Measurements from ENCODE around the gene STOX1. TPM values are rescaled to one million over a fixed set of nuclear protein-coding genes. Genes with fewer than 3 reads are reported as not detected.
"Not testable (repeated sequence)": the region's sequence is repeated elsewhere in the genome, so short reads cannot be mapped to it uniquely, and the experiment has no call there.

Gene STOX1
- total RNA-seq, 2 experiments from 2014 or later = 0.31 to 0.67 TPM

GRCh38 chr10:68848806-68849205 is 21.5 kb downstream of the STOX1 start:
- POLR2A ChIA-PET = no interaction called here
- H3K4me1 Mint-ChIP-seq = no peaks in the 10 kb centered on the region
- no peak for ATAC-seq (ENCODE audit: low read depth)
- H3K4me3 Mint-ChIP-seq = no peak overlapping the region
- DNase-seq = no peak
- H3K9me3 Mint-ChIP-seq = no peaks in the 10 kb centered on the region
- no peaks in the 10 kb centered on the region for H3K27me3 Mint-ChIP-seq
- H3K27ac Mint-ChIP-seq = no peak overlapping the region
- H3K36me3 Mint-ChIP-seq = no peaks in the 10 kb centered on the region

DNA sequence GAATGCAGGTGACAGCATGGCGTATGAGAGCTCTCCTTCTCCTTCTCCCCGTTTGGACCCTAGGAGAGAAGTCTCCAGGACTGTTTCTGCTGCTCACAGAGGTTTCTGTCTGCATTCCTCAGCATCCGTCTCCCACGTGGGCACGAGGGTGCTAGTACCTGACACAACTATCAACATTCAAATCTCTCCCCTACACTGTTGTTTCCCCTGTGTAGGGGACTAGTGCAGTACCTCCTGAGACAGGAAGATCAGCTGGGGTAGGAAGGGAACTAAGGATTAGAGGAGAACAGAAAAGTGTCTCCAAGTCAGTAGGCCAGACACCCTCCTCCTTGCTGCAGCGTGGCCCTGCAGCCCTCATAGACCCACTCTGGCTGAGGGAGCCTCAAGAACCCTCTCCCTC is 29.0 kb downstream of the STOX1 start:
- ATAC-seq (ENCODE audit: low read depth) (no peak), DNase-seq (no peak)
- Mint-ChIP-seq H3K27ac (no peak overlapping the region), H3K4me3 (no peak overlapping the region), H3K36me3 (peaks cover 3% of the 10 kb centered on the region), H3K9me3 (peaks cover 10% of the 10 kb centered on the region), H3K27me3 (no peaks in the 10 kb centered on the region), H3K4me1 (no peaks in the 10 kb centered on the region)
- POLR2A ChIA-PET = interaction anchor here (0.8 kb wide), 1 partner anchor 43 kb away, joined by 3 read pairs; no protein-coding TSS in a partner anchor

GRCh38 chr10:68857005-68857404 is 29.7 kb downstream of the STOX1 start:
- no peak overlapping the region for H3K4me3 Mint-ChIP-seq
- ATAC-seq (ENCODE audit: low read depth) (no peak), DNase-seq (no peak)
- peaks cover 3% of the 10 kb centered on the region for H3K36me3 Mint-ChIP-seq
- no peaks in the 10 kb centered on the region for H3K27me3 Mint-ChIP-seq
- no peak overlapping the region for H3K27ac Mint-ChIP-seq
- POLR2A ChIA-PET = interaction anchor here (0.8 kb wide), 1 partner anchor 42 kb away, joined by 3 read pairs; no protein-coding TSS in a partner anchor
- no peaks in the 10 kb centered on the region for H3K4me1 Mint-ChIP-seq
- peaks cover 15% of the 10 kb centered on the region for H3K9me3 Mint-ChIP-seq

DNA sequence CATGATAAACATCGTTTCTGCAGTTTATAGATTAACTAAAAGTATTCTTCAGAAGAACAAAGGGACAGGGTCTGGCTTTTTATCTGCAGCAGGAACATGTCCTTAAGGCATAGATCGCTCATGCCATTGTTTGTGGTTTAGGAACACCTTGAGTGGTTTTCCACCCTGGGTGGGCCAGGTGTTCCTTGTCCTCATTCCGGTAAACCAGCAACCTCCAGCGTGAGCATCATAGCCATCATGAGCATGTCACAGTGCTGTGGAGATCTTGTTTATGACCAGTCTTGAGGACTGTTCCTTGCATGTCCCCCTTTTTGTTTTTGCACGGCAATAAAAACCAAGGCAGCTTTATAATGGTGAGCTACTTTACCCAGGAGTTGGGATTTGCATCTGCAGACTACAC is 33.9 kb downstream of the STOX1 start:
- no peaks in the 10 kb centered on the region for H3K4me1 Mint-ChIP-seq
- H3K9me3 Mint-ChIP-seq = peaks cover 27% of the 10 kb centered on the region
- H3K4me3 Mint-ChIP-seq = no peak overlapping the region
- ATAC-seq (ENCODE audit: low read depth) = no peak
- DNase-seq = no peak
- H3K27ac Mint-ChIP-seq = no peak overlapping the region
- POLR2A ChIA-PET = no interaction called here
- peaks cover 3% of the 10 kb centered on the region for H3K36me3 Mint-ChIP-seq
- no peaks in the 10 kb centered on the region for H3K27me3 Mint-ChIP-seq

DNA sequence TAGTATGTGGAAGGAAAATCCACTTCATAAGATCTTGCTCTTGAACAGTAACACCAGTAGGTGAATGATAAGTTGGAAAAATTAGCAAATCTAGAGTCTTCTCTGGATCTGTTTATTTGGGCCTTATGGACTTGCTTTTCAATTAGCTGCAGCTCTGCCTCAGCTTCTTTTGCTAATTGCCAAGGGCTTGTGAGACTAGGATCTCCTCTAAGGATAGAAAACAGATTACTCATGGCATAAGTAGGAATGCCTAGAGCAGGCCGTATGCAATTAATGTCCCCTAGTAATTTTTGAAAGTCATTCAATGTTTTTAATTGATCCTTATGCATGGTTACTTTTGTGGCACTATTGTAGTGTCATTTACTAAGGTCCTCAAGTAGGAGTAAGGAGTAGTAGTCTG is 37.3 kb downstream of the STOX1 start:
- no peak overlapping the region for H3K27ac Mint-ChIP-seq
- H3K9me3 Mint-ChIP-seq = peaks cover 30% of the 10 kb centered on the region
- no peaks in the 10 kb centered on the region for H3K4me1 Mint-ChIP-seq
- DNase-seq (no peak), ATAC-seq (ENCODE audit: low read depth) (no peak)
- H3K36me3 Mint-ChIP-seq = peaks cover 3% of the 10 kb centered on the region
- H3K4me3 Mint-ChIP-seq = no peak overlapping the region
- POLR2A ChIA-PET = no interaction called here
- H3K27me3 Mint-ChIP-seq = no peaks in the 10 kb centered on the region

GRCh38 chr10:68868173-68868572 is 40.8 kb downstream of the STOX1 start:
- H3K27me3 Mint-ChIP-seq; H3K27ac Mint-ChIP-seq; H3K36me3 Mint-ChIP-seq; ATAC-seq (ENCODE audit: low read depth); DNase-seq; H3K4me3 Mint-ChIP-seq; POLR2A ChIA-PET; H3K4me1 Mint-ChIP-seq; H3K9me3 Mint-ChIP-seq: not testable (repeated sequence)

DNA sequence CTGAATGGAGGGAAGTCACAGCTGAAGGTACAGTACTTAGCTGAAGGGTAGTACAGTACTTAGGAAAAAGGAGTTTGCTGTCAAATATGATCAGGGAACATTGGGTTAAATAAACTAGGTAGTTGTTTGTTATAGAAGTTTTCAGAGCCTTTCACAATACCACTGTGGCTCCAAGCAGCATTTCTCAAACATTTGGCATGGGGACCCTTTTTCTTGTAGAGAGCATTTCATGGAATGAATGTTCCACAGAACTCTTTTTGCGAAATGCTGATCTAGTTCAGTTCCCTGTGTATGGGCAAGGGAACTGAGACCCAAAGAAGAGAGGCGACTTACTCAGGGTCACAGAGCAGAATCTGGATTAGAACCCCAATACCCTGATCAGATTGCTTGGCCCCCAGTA is 42.3 kb downstream of the STOX1 start:
- Mint-ChIP-seq H3K4me3 (no peak overlapping the region), H3K27me3 (no peaks in the 10 kb centered on the region), H3K27ac (no peak overlapping the region), H3K9me3 (peaks cover 10% of the 10 kb centered on the region), H3K4me1 (peaks cover 7% of the 10 kb centered on the region), H3K36me3 (no peaks in the 10 kb centered on the region)
- no peak for ATAC-seq (ENCODE audit: low read depth)
- POLR2A ChIA-PET = no interaction called here
- no peak for DNase-seq

- POLR2A ChIA-PET = no interaction called here
- peaks cover 9% of the 10 kb centered on the region for H3K9me3 Mint-ChIP-seq
- H3K27me3 Mint-ChIP-seq = no peaks in the 10 kb centered on the region
- H3K36me3 Mint-ChIP-seq = no peaks in the 10 kb centered on the region
- no peak overlapping the region for H3K4me3 Mint-ChIP-seq
- H3K4me1 Mint-ChIP-seq = peaks cover 7% of the 10 kb centered on the region
- ATAC-seq (ENCODE audit: low read depth) (no peak), DNase-seq (no peak)
- no peak overlapping the region for H3K27ac Mint-ChIP-seq
Observed at GRCh38 chr10:68870061-68870460, 42.7 kb downstream of the STOX1 start.

- no peak for DNase-seq
- Mint-ChIP-seq H3K27me3 (no peaks in the 10 kb centered on the region), H3K36me3 (no peaks in the 10 kb centered on the region), H3K27ac (peak overlapping the region; percentile 30), H3K4me3 (no peak overlapping the region), H3K9me3 (peaks cover 9% of the 10 kb centered on the region), H3K4me1 (peaks cover 7% of the 10 kb centered on the region)
- POLR2A ChIA-PET = no interaction called here
- peak; percentile 93 for ATAC-seq (ENCODE audit: low read depth)
Observed at GRCh38 chr10:68870545-68871104, 43.3 kb downstream of the STOX1 start.

DNA sequence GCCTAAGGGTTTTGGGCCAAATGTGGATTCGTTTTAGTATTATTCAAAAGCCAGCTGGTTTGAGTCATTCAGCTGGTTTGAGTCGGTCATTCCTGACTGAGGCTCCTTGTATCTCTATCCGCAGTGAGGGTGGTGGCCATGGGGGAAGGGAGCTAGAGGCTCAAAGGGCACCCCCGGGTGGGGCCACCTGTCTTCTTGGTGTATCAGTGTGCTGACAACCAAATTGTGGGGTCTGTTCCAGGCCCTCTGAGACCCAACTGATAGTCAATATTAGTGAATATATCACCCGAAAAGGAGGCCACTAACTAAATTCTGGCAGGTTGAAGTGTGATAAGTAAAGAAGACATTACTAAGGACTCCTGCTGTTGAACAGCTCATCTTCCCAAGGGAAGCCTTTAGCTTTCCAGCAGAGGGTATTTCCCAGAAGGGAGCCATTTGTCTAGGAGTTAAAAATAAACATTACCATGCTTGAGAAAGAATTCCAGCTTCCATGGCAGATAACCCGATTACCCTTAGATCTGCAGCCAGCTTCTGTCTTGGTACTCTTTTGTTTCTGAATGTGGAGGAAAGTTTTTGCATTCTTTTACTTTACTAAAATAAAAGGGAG is 43.9 kb downstream of the STOX1 start:
- H3K4me3 Mint-ChIP-seq = no peak overlapping the region
- ATAC-seq (ENCODE audit: low read depth) = no peak
- H3K36me3 Mint-ChIP-seq = no peaks in the 10 kb centered on the region
- H3K27ac Mint-ChIP-seq = no peak overlapping the region
- H3K27me3 Mint-ChIP-seq = no peaks in the 10 kb centered on the region
- POLR2A ChIA-PET = no interaction called here
- H3K4me1 Mint-ChIP-seq = peaks cover 7% of the 10 kb centered on the region
- peaks cover 8% of the 10 kb centered on the region for H3K9me3 Mint-ChIP-seq
- no peak for DNase-seq

DNA sequence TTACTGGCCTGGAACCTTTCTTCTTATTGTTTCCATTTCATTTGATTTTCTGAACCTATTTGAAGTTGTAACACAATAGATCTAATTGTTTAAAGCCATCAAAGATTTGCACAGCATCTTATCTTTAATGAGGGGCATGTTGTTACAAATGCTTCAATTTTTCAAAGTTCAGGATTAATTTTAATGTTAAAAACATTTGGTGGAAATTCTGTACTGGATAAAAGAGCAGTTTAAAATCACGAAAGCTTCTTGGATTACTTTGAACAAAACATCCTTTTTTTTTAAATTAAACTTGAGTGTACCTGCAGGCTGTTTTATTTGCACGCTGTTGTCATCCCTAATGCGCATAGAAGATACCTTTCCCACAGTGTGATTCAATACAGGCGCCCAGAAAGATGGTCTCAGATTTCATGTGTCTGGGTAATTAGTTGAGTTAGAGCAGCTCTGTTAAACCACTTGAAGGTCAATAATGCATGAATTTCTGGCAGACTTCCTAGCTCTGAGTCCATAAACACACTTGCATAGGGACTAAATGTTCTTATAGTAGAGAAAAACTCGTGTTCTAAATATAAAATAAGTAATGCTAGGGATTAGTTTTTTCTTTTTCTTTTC is 44.5 kb downstream of the STOX1 start:
- Mint-ChIP-seq H3K4me1 (peaks cover 7% of the 10 kb centered on the region), H3K36me3 (no peaks in the 10 kb centered on the region), H3K4me3 (no peak overlapping the region), H3K27ac (no peak overlapping the region), H3K27me3 (no peaks in the 10 kb centered on the region), H3K9me3 (peaks cover 7% of the 10 kb centered on the region)
- no peak for ATAC-seq (ENCODE audit: low read depth)
- POLR2A ChIA-PET = no interaction called here
- no peak for DNase-seq

GRCh38 chr10:68876246-68877138 is 49.2 kb downstream of the STOX1 start:
- H3K27ac Mint-ChIP-seq = no peak overlapping the region
- no peaks in the 10 kb centered on the region for H3K9me3 Mint-ChIP-seq
- no peak overlapping the region for H3K4me3 Mint-ChIP-seq
- peaks cover 12% of the 10 kb centered on the region for H3K27me3 Mint-ChIP-seq
- no peaks in the 10 kb centered on the region for H3K36me3 Mint-ChIP-seq
- DNase-seq = no peak
- ATAC-seq (ENCODE audit: low read depth) = no peak
- POLR2A ChIA-PET = no interaction called here
- no peaks in the 10 kb centered on the region for H3K4me1 Mint-ChIP-seq

GRCh38 chr10:68877482-68878110 is 50.3 kb downstream of the STOX1 start:
- Mint-ChIP-seq H3K9me3 (no peaks in the 10 kb centered on the region), H3K27me3 (peaks cover 13% of the 10 kb centered on the region), H3K27ac (no peak overlapping the region), H3K4me3 (no peak overlapping the region), H3K4me1 (no peaks in the 10 kb centered on the region), H3K36me3 (no peaks in the 10 kb centered on the region)
- DNase-seq = no peak
- ATAC-seq (ENCODE audit: low read depth) = no peak
- POLR2A ChIA-PET = no interaction called here
